Measurements from ENCODE around the gene C6orf62.

C6orf62 gene

GRCh38 chr6:24743944-24744335 lies 25.0 kb upstream of the C6orf62 start:
- Histone ChIP-seq H3K4me1 (ENCODE audit: low read depth, poor library complexity, severe bottlenecking) (peaks cover 17% of the 10 kb centered on the region), H3K4me2 (no peak overlapping the region), H3K79me2 (ENCODE audit: insufficient read depth, low read depth) (no peaks in the 10 kb centered on the region), H3K4me3 (IDR thresholded peaks at IDR 0.05; ENCODE audit: insufficient read depth, low read depth, low read length) (no peak overlapping the region), H3K9ac (no peak overlapping the region), H2AFZ (ENCODE audit: low read depth) (peak overlapping the region; percentile 53; the same call in 1 of the 2 replicates), H4K20me1 (ENCODE audit: insufficient read depth) (no peaks in the 10 kb centered on the region), H3K36me3 (ENCODE audit: insufficient read depth) (no peaks in the 10 kb centered on the region), H3K27ac (no peak overlapping the region), H3K27me3 (ENCODE audit: insufficient read depth, low read depth) (no peaks in the 10 kb centered on the region)
- TF ChIP-seq CTCF (conservative IDR thresholded peaks at IDR 0.05; ENCODE audit: low read depth, low read length) = no peak

DNA sequence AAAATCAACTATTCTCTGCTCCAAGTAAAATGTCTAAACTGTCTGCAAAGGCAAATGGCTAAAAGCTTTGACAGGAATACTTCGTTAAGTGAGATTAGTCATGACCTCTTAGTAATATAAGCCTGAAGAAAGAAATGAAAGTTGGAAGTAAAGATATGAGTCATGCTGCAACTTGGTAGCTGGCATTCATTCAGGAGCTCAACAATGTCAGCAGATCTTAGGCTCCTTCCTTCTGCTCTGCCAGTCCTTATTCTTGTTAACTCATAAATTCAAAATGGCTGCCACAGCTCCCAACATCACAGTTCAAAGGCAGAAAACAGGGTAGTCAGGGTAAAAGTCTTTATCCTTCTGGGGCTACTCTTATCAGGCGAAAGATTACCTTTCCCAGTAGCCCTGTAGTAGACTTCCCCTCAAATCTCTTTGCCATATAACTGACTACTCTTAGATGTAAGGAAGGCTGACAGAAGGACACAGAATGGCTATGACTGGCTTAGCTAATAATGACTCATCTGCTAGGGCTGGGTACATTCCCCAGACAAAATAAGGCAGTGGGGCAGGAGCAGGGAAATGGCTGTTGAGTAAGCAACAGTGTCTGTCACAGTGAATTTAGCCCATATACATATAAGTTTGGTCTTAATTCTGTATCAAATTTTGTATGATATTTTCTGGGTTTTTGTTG lies 24.4 kb upstream of the C6orf62 start:
- H3K27me3 ChIP-seq (ENCODE audit: insufficient read depth, low read depth) = no peaks in the 10 kb centered on the region
- H3K4me2 ChIP-seq = peak overlapping the region; percentile 36; the same call in 1 of the 2 replicates
- no peaks in the 10 kb centered on the region for H3K36me3 ChIP-seq (ENCODE audit: insufficient read depth)
- no peaks in the 10 kb centered on the region for H4K20me1 ChIP-seq (ENCODE audit: insufficient read depth)
- H3K9ac ChIP-seq = no peak overlapping the region
- H3K27ac ChIP-seq = no peak overlapping the region; the same call in 1 of the 2 replicates
- H3K4me3 ChIP-seq (IDR thresholded peaks at IDR 0.05; ENCODE audit: insufficient read depth, low read depth, low read length) = no peak overlapping the region
- H2AFZ ChIP-seq (ENCODE audit: low read depth) = peak overlapping the region; percentile 53
- H3K4me1 ChIP-seq (ENCODE audit: low read depth, poor library complexity, severe bottlenecking) = peaks cover 17% of the 10 kb centered on the region
- no peaks in the 10 kb centered on the region for H3K79me2 ChIP-seq (ENCODE audit: insufficient read depth, low read depth)
- TF ChIP-seq CTCF (conservative IDR thresholded peaks at IDR 0.05; ENCODE audit: low read depth, low read length) = no peak

DNA sequence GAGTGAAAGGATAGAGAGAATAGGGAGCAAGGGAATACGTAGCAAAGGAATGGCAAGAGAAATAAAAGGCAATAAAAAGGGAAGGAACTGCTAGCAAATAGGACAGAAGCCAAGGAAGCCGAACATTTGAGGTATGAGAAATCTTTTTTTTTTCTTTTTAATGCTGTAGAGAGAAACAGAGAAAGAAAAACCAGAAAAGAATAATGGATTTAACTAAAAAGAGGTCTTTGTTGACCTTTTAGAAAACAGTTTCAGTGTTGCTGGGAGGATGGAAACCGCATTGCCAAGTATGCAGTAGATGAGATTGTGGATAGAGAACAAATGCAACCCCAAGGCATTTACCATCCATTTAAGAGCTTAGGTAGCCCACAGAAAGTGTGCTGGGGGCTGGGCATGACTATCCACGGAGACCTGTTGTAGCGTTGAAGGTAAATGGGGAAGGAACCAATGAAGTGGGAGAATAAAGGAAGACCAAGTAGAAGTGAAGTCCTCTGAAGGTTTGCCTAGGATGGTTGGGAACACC lies 23.3 kb upstream of the C6orf62 start:
- Histone ChIP-seq H3K4me3 (IDR thresholded peaks at IDR 0.05; ENCODE audit: insufficient read depth, low read depth, low read length) (no peak overlapping the region), H2AFZ (ENCODE audit: low read depth) (no peak overlapping the region), H4K20me1 (ENCODE audit: insufficient read depth) (no peaks in the 10 kb centered on the region), H3K27ac (no peak overlapping the region), H3K27me3 (ENCODE audit: insufficient read depth, low read depth) (no peaks in the 10 kb centered on the region), H3K79me2 (ENCODE audit: insufficient read depth, low read depth) (no peaks in the 10 kb centered on the region), H3K4me1 (ENCODE audit: low read depth, poor library complexity, severe bottlenecking) (peaks cover 17% of the 10 kb centered on the region), H3K9ac (no peak overlapping the region), H3K4me2 (no peak overlapping the region), H3K36me3 (ENCODE audit: insufficient read depth) (no peaks in the 10 kb centered on the region)
- TF ChIP-seq CTCF (conservative IDR thresholded peaks at IDR 0.05; ENCODE audit: low read depth, low read length) = no peak

DNA sequence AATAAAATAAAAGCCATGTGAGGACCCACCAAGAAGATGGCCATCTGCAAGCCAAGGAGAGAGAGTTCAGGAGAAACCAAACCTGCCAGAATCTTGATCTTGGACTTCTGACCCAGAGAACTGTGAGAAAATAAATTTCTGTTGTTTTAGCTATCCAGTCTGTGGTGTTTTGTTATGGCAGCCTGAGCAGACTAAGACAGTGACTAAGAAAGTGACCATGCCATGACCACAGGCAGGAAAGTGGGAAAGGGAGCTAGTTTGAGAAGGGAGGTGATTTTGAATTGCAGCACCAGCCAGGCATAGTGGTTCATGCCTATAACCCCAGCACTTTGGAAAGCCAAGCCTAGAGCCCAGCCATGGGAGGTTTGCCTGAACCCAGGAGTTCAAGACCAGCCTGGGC lies 21.9 kb upstream of the C6orf62 start:
- no peaks in the 10 kb centered on the region for H3K27me3 ChIP-seq (ENCODE audit: insufficient read depth, low read depth)
- H2AFZ ChIP-seq (ENCODE audit: low read depth) = no peak overlapping the region
- no peak overlapping the region for H3K27ac ChIP-seq
- H3K9ac ChIP-seq = no peak overlapping the region
- TF ChIP-seq CTCF (conservative IDR thresholded peaks at IDR 0.05; ENCODE audit: low read depth, low read length) = no peak
- H3K4me1 ChIP-seq (ENCODE audit: low read depth, poor library complexity, severe bottlenecking) = peaks cover 17% of the 10 kb centered on the region
- no peaks in the 10 kb centered on the region for H3K79me2 ChIP-seq (ENCODE audit: insufficient read depth, low read depth)
- H3K4me3 ChIP-seq (IDR thresholded peaks at IDR 0.05; ENCODE audit: insufficient read depth, low read depth, low read length) = no peak overlapping the region
- no peak overlapping the region for H3K4me2 ChIP-seq
- H4K20me1 ChIP-seq (ENCODE audit: insufficient read depth) = no peaks in the 10 kb centered on the region
- no peaks in the 10 kb centered on the region for H3K36me3 ChIP-seq (ENCODE audit: insufficient read depth)
